Stimulated activated naive CD4-positive, alpha-beta T cell treated with Interleukin-2 at 50 U/mL for 16 hours (primary cell): Measurements from ENCODE around the gene HMGCL.
"Not testable (repeated sequence)": the region's sequence is repeated elsewhere in the genome, so short reads cannot be mapped to it uniquely, and the experiment has no call there.

Experiments used
- DNase-seq: peaks from one replicate; lab custom pipeline; 2025; lab: John Stamatoyannopoulos, UW

The HMGCL gene

GRCh38 chr1:23798662-23799142 lies 26.5 kb downstream of the HMGCL start:
- DNase-seq, result no peak

GRCh38 chr1:23797478-23798448 lies 27.5 kb downstream of the HMGCL start:
- no peak for DNase-seq

- DNase-seq, result no peak
These were observed 28.6 kb downstream of the HMGCL start for GRCh38 chr1:23796466-23797271.

GRCh38 chr1:23795676-23796465 lies 29.4 kb downstream of the HMGCL start:
- DNase-seq, result no peak

GRCh38 chr1:23794732-23795182 lies 30.5 kb downstream of the HMGCL start:
- not testable (repeated sequence) for DNase-seq

- DNase-seq, result no peak
These were observed 31.1 kb downstream of the HMGCL start for GRCh38 chr1:23793861-23794731.

GRCh38 chr1:23793018-23793781 lies 32.0 kb downstream of the HMGCL start:
- DNase-seq, result no peak

- no peak for DNase-seq
These were observed 32.9 kb downstream of the HMGCL start for GRCh38 chr1:23792151-23792945.

- DNase-seq, result no peak
These were observed 33.6 kb downstream of the HMGCL start for GRCh38 chr1:23791516-23792047.

- DNase-seq, result peak; percentile 85
These were observed 34.3 kb downstream of the HMGCL start, which contains the start of gene LYPLA2 for GRCh38 chr1:23790696-23791515. Gene LYPLA2 (plus strand): TSS chr1:23791145. CDS start chr1:23792683, 1,538 bp downstream.

- DNase-seq, result no peak
These were observed 36.5 kb downstream of the HMGCL start for GRCh38 chr1:23788695-23789094.

- DNase-seq, result no peak
These were observed 37.5 kb downstream of the HMGCL start for GRCh38 chr1:23787701-23788100.

GRCh38 chr1:23784846-23785245 lies 40.4 kb downstream of the HMGCL start:
- DNase-seq, result no peak

GRCh38 chr1:23783141-23783540 lies 42.1 kb downstream of the HMGCL start:
- not testable (repeated sequence) for DNase-seq

- DNase-seq, result no peak
These were observed 45.3 kb downstream of the HMGCL start for GRCh38 chr1:23779826-23780371.

GRCh38 chr1:23777979-23778814 lies 47.0 kb downstream of the HMGCL start, which contains the start of gene PITHD1:
Gene PITHD1 (plus strand): TSS chr1:23778418. CDS start chr1:23778516, 98 bp downstream.
- DNase-seq, result peak; percentile 80
